Endothelial cell of umbilical vein (primary cell): ENCODE data around the gene MICAL3. TPM values are rescaled to one million over a fixed set of nuclear protein-coding genes. Genes with fewer than 3 reads are reported as not detected.

ENCODE experiments used
- BruUV-seq: library from RNA; stranded (reverse); fragments of 400-500 nt; replicated peaks from 2 replicates; lab custom pipeline; 2021; lab: Mats Ljungman, UMichigan
- CTCF ChIA-PET: fragments of 300-600, 350-600 bp; sonication (Branson Sonifier 250); formaldehyde crosslinking; loops from one replicate; lab custom pipeline; 2021; ENCODE audit warnings: antibody characterized with exemption, inconsistent platforms; lab: Charles Lee
- POLR2A ChIA-PET: fragments of 300-600, 350-600 bp; sonication (Branson Sonifier 250); formaldehyde crosslinking; loops from one replicate; lab custom pipeline; 2021; ENCODE audit warnings: antibody characterized with exemption, inconsistent platforms; lab: Charles Lee
- DNase-seq: peaks from one replicate; pipeline ENCODE4 v3.0.0-alpha.2; 2011; ENCODE audit warnings: low read depth, low spot score
- FAIRE-seq: peaks from 2 replicates; lab custom pipeline; 2011; peaks lifted over from hg19 to GRCh38; lab: Jason Lieb, UNC
- H2AFZ ChIP-seq: 2 replicates; pipeline ENCODE4 v1.6.0; 2012; ENCODE audit warnings: low read depth, low read length, control low read depth, inconsistent platforms
- H3K27ac ChIP-seq: 2 replicates; pipeline ENCODE4 v1.5.1; 2011; ENCODE audit warnings: low read depth, mild to moderate bottlenecking, control low read depth, low read length, moderate library complexity; ENCODE audit not compliant: insufficient read depth
- H3K27me3 ChIP-seq, 2 experiments: 2 replicates each; pipeline versions ENCODE4 v1.6.0 to v1.6.1; 2011; ENCODE audit warnings: low read length in 2 of 2, mixed read lengths in 1 of 2; ENCODE audit not compliant: control insufficient read depth in 2 of 2, insufficient read depth in 2 of 2
- H3K36me3 ChIP-seq, 2 experiments: 2 replicates in 1 of 2; 3 replicates in 1 of 2; pipeline ENCODE4 v1.5.1; 2011; ENCODE audit warnings: low read length in 2 of 2, mild to moderate bottlenecking in 1 of 2, moderate library complexity in 1 of 2; ENCODE audit not compliant: control insufficient read depth in 2 of 2, insufficient read depth in 2 of 2; ENCODE audit errors: extremely low read depth in 1 of 2
- H3K4me1 ChIP-seq: 3 replicates; pipeline ENCODE4 v1.5.1; 2011; ENCODE audit warnings: mild to moderate bottlenecking, low read length; ENCODE audit not compliant: control insufficient read depth, insufficient read depth; ENCODE audit errors: extremely low read depth
- H3K4me2 ChIP-seq: 2 replicates; pipeline ENCODE4 v1.6.1; 2011; ENCODE audit warnings: low read length, control low read depth, mixed read lengths; ENCODE audit not compliant: insufficient read depth
- H3K4me3 ChIP-seq, 3 experiments: fragments of 200-600 bp in 1 of 3; sonication (generic), shearing (Covaris generic) in 1 of 3; replicated peaks in 1 of 3; 2 replicates each; pipeline ENCODE4 v1.5.1; 2011 to 2016; ENCODE audit warnings: control low read depth in 3 of 3, low read length in 3 of 3, mild to moderate bottlenecking in 2 of 3, inconsistent platforms in 1 of 3, low read depth in 1 of 3, moderate library complexity in 1 of 3; ENCODE audit not compliant: insufficient read depth in 1 of 3
- H3K79me2 ChIP-seq: 2 replicates; pipeline ENCODE4 v1.6.0; 2012; ENCODE audit warnings: low read length, inconsistent platforms; ENCODE audit not compliant: control insufficient read depth, insufficient read depth
- H3K9ac ChIP-seq: replicated peaks from 2 replicates; pipeline ENCODE3; 2011; ENCODE audit warnings: low read length, control low read depth; ENCODE audit not compliant: insufficient read depth; ENCODE audit errors: extremely low read depth
- H3K9me1 ChIP-seq: replicated peaks from 3 replicates; pipeline ENCODE4 v1.6.0; 2011; ENCODE audit warnings: mild to moderate bottlenecking, low read length; ENCODE audit not compliant: control insufficient read depth, insufficient read depth; ENCODE audit errors: extremely low read depth
- H3K9me3 ChIP-seq: replicated peaks from 2 replicates; pipeline ENCODE4 v1.5.1; 2012; ENCODE audit warnings: low read length, inconsistent platforms; ENCODE audit not compliant: control insufficient read depth, insufficient read depth
- H4K20me1 ChIP-seq: replicated peaks from 2 replicates; pipeline ENCODE3; 2011; ENCODE audit warnings: mild to moderate bottlenecking, low read length; ENCODE audit not compliant: control insufficient read depth, insufficient read depth; ENCODE audit errors: extremely low read depth
- EZH2 ChIP-seq: IDR thresholded peaks from 2 replicates; pipeline ENCODE4 v1.6.1; 2012; ENCODE audit warnings: borderline replicate concordance, low read depth, mild to moderate bottlenecking, moderate library complexity, low read length, inconsistent platforms; ENCODE audit not compliant: severe bottlenecking
- FOS ChIP-seq: IDR thresholded peaks from 2 replicates; pipeline ENCODE4 v1.6.1; 2011; ENCODE audit warnings: mild to moderate bottlenecking, low read length, moderate library complexity, borderline replicate concordance; ENCODE audit not compliant: insufficient read depth
- GATA2 ChIP-seq: IDR thresholded peaks from 2 replicates; pipeline ENCODE4 v1.7.0; 2011; ENCODE audit warnings: low read depth, mild to moderate bottlenecking, moderate library complexity, mixed read lengths, low read length; ENCODE audit not compliant: insufficient read length, insufficient read depth
- JUN ChIP-seq: IDR thresholded peaks from 2 replicates; pipeline ENCODE4 v1.6.1; 2011; ENCODE audit warnings: borderline replicate concordance, low read depth; ENCODE audit not compliant: insufficient read length, insufficient read depth
- MYC ChIP-seq: IDR thresholded peaks from one replicate; pipeline ENCODE4 v1.6.1; 2011; ENCODE audit warnings: mild to moderate bottlenecking, low read depth, low read length
- POLR2A ChIP-seq: IDR thresholded peaks from 2 replicates; pipeline ENCODE4 v1.6.1; 2012; ENCODE audit warnings: low read depth, mild to moderate bottlenecking, control low read depth, low read length
- POLR2AphosphoS5 ChIP-seq: IDR thresholded peaks from 2 replicates; pipeline ENCODE4 v1.6.1; 2012; ENCODE audit warnings: low read depth, mild to moderate bottlenecking, control low read depth, low read length, moderate library complexity; ENCODE audit not compliant: insufficient read depth
- dilution Hi-C: fragments of 300-500 bp; cut with MboI; formaldehyde crosslinking; loops from one replicate; pipeline ENCODE4 v1.15.0; 2019; ENCODE audit warnings: low sequenced_read_pairs; ENCODE audit not compliant: extremely low pct_ligation_motif_present
- intact Hi-C: fragments of 100-400 bp; cut with micrococcal nuclease; formaldehyde crosslinking; loops from one replicate; pipeline ENCODE4 v1.10.0; 2022
- polyA plus RNA-seq, 4 experiments: library from polyadenylated mRNA; depleted of rRNA in 3 of 4; stranded (reverse) in 3 of 4; unstranded in 1 of 4; fragments of >200 nt; gene quantifications; 2 replicates each; pipeline versions ENCODE4 v1.2.1 to v1.2.3, GENCODE V29; 2011 to 2012; ENCODE audit warnings: missing spikeins in 1 of 4
- total RNA-seq: library from RNA; stranded (reverse); gene quantifications from 2 replicates; pipeline ENCODE4 v1.2.3, GENCODE V29; 2021
- TF ChIP-seq, protein P1 (sequence below), 2 donors: IDR thresholded peaks; 1 replicate in 1 of 2; 2 replicates in 1 of 2; pipeline ENCODE4 v1.5.1; 2011; ENCODE audit warnings: low read length in 2 of 2, mild to moderate bottlenecking in 2 of 2, moderate library complexity in 2 of 2, control low read depth in 1 of 2, inconsistent platforms in 1 of 2, low read depth in 1 of 2; ENCODE audit not compliant: insufficient read depth in 1 of 2; ENCODE audit errors: extremely low read depth in 1 of 2
- TF ChIP-seq, protein P2 (sequence below): IDR thresholded peaks from 2 replicates; pipeline ENCODE4 v1.6.1; 2011; ENCODE audit not compliant: insufficient read depth, insufficient read length

MICAL3 gene
- total and polyA plus RNA-seq, 2 donors (not counting 3 experiments of a cell fraction or from before 2014, with no cell fraction given): 14.5 to 63.7 TPM

DNA sequence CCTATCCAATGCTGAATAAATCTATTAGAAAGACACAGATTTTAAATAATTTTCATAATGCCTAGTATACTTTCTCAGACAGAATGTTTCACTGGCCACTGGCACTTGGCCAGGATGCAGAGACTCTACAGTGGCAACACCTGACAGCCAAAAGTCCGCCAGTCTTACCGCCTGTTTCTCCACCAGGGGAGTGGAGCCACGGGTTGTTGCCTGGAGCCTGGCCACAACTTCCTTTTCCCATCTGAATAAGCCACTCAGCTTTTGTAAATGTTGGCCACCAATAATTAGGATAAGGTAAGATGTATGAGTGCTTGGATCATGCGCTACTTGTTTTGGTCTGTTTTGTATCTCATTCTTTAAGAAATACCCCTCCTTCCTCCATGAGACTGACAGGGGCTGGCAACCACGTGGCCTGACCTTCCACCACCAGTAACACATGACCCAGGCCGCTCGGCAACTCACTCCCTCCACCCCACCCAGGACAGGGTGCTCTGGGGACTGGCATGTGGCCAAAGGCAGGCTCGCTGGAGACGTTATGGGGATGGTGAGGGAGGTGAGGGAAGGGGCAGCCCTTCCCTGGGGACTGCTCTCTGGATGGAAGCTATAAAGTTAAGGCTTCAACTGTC, 157.1 kb downstream of the MICAL3 start:
- Histone ChIP-seq H3K9me1 (no peaks in the 10 kb centered on the region), H3K4me2 (no peak overlapping the region), H3K4me3 (no peak overlapping the region), H3K9me3 (no peaks in the 10 kb centered on the region), H4K20me1 (no peaks in the 10 kb centered on the region), H3K36me3 (peaks cover 5 to 27% of the 10 kb centered on the region in 2 experiments), H2AFZ (no peak overlapping the region), H3K79me2 (no peaks in the 10 kb centered on the region), H3K27ac (no peak overlapping the region), H3K27me3 (no peaks in the 10 kb centered on the region), H3K9ac (no peak overlapping the region), H3K4me1 (no peaks in the 10 kb centered on the region)
- BruUV-seq: no TSS peak
- FAIRE-seq (no peak), DNase-seq (no peak)
- POLR2A ChIA-PET: no interaction called here
- CTCF ChIA-PET: no interaction called here
- TF ChIP-seq FOS (no peak), EZH2 (no peak), JUN (no peak), MYC (no peak), POLR2A (no peak), GATA2 (no peak), POLR2AphosphoS5 (no peak)
- TF ChIP-seq, protein P1, sequence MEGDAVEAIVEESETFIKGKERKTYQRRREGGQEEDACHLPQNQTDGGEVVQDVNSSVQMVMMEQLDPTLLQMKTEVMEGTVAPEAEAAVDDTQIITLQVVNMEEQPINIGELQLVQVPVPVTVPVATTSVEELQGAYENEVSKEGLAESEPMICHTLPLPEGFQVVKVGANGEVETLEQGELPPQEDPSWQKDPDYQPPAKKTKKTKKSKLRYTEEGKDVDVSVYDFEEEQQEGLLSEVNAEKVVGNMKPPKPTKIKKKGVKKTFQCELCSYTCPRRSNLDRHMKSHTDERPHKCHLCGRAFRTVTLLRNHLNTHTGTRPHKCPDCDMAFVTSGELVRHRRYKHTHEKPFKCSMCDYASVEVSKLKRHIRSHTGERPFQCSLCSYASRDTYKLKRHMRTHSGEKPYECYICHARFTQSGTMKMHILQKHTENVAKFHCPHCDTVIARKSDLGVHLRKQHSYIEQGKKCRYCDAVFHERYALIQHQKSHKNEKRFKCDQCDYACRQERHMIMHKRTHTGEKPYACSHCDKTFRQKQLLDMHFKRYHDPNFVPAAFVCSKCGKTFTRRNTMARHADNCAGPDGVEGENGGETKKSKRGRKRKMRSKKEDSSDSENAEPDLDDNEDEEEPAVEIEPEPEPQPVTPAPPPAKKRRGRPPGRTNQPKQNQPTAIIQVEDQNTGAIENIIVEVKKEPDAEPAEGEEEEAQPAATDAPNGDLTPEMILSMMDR (IDR thresholded peaks at IDR 0.05; ENCODE audit: extremely low read depth in 1 of 2, insufficient read depth in 1 of 2, low read depth in 1 of 2, low read length in 2 of 2): no peak
- TF ChIP-seq, protein P2, sequence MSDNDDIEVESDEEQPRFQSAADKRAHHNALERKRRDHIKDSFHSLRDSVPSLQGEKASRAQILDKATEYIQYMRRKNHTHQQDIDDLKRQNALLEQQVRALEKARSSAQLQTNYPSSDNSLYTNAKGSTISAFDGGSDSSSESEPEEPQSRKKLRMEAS: no peak
- dilution Hi-C loops: no loop called here
- intact Hi-C loops: no loop called here
